NB4 (cell line): Measurements from ENCODE around the gene BMPR1B.

ENCODE experiments used
- POLR2A ChIP-seq: IDR thresholded peaks from 2 replicates; pipeline ENCODE4 v1.6.1; 2011; ENCODE audit warnings: mild to moderate bottlenecking; ENCODE audit not compliant: insufficient read length; ENCODE audit errors: extremely low read depth
- TF ChIP-seq, protein P1 (sequence below): IDR thresholded peaks from one replicate; pipeline ENCODE4 v1.5.1; 2012; ENCODE audit warnings: low read depth, low read length

DNA sequence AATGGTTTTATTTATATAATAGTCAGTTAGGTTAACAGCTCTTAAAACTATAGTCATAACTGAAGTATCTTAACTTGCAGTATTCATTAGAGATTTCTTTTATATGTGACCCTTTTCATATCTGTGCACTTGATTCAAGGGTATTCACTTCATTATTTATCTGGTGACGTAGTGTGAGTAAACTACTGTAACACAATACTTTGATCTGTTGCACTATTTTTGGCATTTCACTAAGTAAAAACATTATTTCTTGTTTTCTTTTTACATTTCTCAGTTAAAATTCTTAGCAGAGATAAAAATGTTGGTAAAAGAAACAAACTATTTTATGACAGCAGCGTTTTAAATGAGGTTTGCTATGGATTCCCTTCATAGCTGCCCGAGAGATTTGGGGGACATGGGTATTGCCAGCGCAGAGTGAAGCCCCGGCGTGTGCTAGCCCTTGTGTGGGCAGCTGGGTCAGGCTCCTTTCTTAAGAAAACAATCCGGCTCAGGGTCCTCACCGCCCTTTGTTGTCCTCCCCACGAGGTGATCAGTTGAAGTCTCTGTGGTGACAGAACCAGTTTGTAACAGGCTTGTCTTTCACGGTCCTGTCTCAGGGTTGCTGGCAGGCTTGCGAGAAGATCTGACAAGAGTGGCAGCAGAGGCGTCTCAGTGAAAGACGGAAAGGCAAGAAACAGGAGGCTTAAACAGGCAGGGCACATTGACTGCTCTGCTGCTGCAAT lies 293.4 kb downstream of the BMPR1B start:
- no peak for TF ChIP-seq POLR2A
- TF ChIP-seq, protein P1, sequence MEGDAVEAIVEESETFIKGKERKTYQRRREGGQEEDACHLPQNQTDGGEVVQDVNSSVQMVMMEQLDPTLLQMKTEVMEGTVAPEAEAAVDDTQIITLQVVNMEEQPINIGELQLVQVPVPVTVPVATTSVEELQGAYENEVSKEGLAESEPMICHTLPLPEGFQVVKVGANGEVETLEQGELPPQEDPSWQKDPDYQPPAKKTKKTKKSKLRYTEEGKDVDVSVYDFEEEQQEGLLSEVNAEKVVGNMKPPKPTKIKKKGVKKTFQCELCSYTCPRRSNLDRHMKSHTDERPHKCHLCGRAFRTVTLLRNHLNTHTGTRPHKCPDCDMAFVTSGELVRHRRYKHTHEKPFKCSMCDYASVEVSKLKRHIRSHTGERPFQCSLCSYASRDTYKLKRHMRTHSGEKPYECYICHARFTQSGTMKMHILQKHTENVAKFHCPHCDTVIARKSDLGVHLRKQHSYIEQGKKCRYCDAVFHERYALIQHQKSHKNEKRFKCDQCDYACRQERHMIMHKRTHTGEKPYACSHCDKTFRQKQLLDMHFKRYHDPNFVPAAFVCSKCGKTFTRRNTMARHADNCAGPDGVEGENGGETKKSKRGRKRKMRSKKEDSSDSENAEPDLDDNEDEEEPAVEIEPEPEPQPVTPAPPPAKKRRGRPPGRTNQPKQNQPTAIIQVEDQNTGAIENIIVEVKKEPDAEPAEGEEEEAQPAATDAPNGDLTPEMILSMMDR: no peak
